Fibroblast of skin of abdomen (primary cell): ENCODE measurements around the gene ADAM12.

Source experiments
- DNase-seq: peaks from one replicate; pipeline ENCODE4 v3.0.0-alpha.2; 2013

Gene ADAM12

GRCh38 chr10:126135941-126136595 lies 252.2 kb downstream of the ADAM12 start:
- no peak for DNase-seq

GRCh38 chr10:126135177-126135576 lies 253.1 kb downstream of the ADAM12 start:
- peak; percentile 28 for DNase-seq

GRCh38 chr10:126133906-126134656 lies 254.2 kb downstream of the ADAM12 start:
- DNase-seq: peak; percentile 68

- no peak for DNase-seq
These were observed 255.1 kb downstream of the ADAM12 start for GRCh38 chr10:126133082-126133620.

- DNase-seq: peak; percentile 31
These were observed 256.9 kb downstream of the ADAM12 start for GRCh38 chr10:126131341-126131740.

GRCh38 chr10:126130271-126130710 lies 258.0 kb downstream of the ADAM12 start:
- DNase-seq: peak; percentile 87

GRCh38 chr10:126129026-126129425 lies 259.3 kb downstream of the ADAM12 start:
- no peak for DNase-seq

- DNase-seq: no peak
These were observed 259.7 kb downstream of the ADAM12 start for GRCh38 chr10:126128581-126128980.

- DNase-seq: no peak
These were observed 260.7 kb downstream of the ADAM12 start for GRCh38 chr10:126127481-126128029.

GRCh38 chr10:126126866-126127265 lies 261.4 kb downstream of the ADAM12 start:
- no peak for DNase-seq

GRCh38 chr10:126126023-126126422 lies 262.3 kb downstream of the ADAM12 start:
- no peak for DNase-seq

GRCh38 chr10:126124668-126125349 lies 263.5 kb downstream of the ADAM12 start:
- DNase-seq: peak; percentile 87

- no peak for DNase-seq
These were observed 264.2 kb downstream of the ADAM12 start for GRCh38 chr10:126124046-126124445.

GRCh38 chr10:126123466-126123865 lies 264.8 kb downstream of the ADAM12 start:
- DNase-seq: no peak

- peak; percentile 38 for DNase-seq
These were observed 265.4 kb downstream of the ADAM12 start for GRCh38 chr10:126122881-126123280.

- no peak for DNase-seq
These were observed 268.7 kb downstream of the ADAM12 start for GRCh38 chr10:126119599-126119998.

GRCh38 chr10:126118476-126118875 lies 269.8 kb downstream of the ADAM12 start:
- DNase-seq: no peak

GRCh38 chr10:126117196-126117595 lies 271.1 kb downstream of the ADAM12 start:
- DNase-seq: no peak

GRCh38 chr10:126115886-126116285 lies 272.4 kb downstream of the ADAM12 start:
- DNase-seq: no peak

- DNase-seq: no peak
These were observed 273.3 kb downstream of the ADAM12 start for GRCh38 chr10:126114884-126115555.

GRCh38 chr10:126111516-126111915 lies 276.8 kb downstream of the ADAM12 start:
- DNase-seq: no peak

- DNase-seq: peak; percentile 67
These were observed 277.6 kb downstream of the ADAM12 start for GRCh38 chr10:126110489-126111180.
